Gastroesophageal sphincter (tissue), 4 donors: Measurements from ENCODE around the gene UGT1A4. TPM values are rescaled to one million over a fixed set of nuclear protein-coding genes. Genes with fewer than 3 reads are reported as not detected.

Experiments
- ATAC-seq: fragments of 150-250 bp; one replicate; pipeline ENCODE4 v1.9.1; 2016; ENCODE audit warnings: mild to moderate bottlenecking, moderate library complexity
- H3K27ac ChIP-seq, 4 donors: fragments of 200-600 bp; sonication (generic) in 3 of 4; 1 replicate in 3 of 4; 2 replicates in 1 of 4; pipeline ENCODE4 v1.5.1; 2016 to 2019
- H3K27me3 ChIP-seq: fragments of 200-600 bp; sonication (generic); one replicate; pipeline ENCODE4 v1.5.1; 2019
- H3K36me3 ChIP-seq, 2 donors: fragments of 200-600 bp; sonication (generic); one replicate each; pipeline ENCODE4 v1.5.1; 2019; ENCODE audit warnings: control low read depth in 1 of 2
- H3K4me1 ChIP-seq, 3 donors: fragments of 200-600 bp; sonication (generic); 1 replicate in 2 of 3; 2 replicates in 1 of 3; pipeline ENCODE4 v1.5.1; 2016 to 2019; ENCODE audit warnings: control low read depth in 2 of 3
- H3K4me3 ChIP-seq, 2 donors: fragments of 200-600 bp; sonication (generic); one replicate each; pipeline ENCODE4 v1.5.1; 2019; ENCODE audit warnings: mild to moderate bottlenecking in 1 of 2, moderate library complexity in 1 of 2
- H3K9me3 ChIP-seq, 3 donors: fragments of 200-600 bp; sonication (generic); one replicate each; pipeline ENCODE4 v1.5.1; 2017 to 2019; ENCODE audit warnings: control low read depth in 2 of 3
- CTCF ChIP-seq, 4 experiments: fragments of 200-600 bp in 2 of 4; fragments of 450-650 bp in 2 of 4; sonication (generic) in 1 of 4; IDR thresholded peaks; one replicate each; pipeline ENCODE4 v1.5.1; 2017 to 2019; ENCODE audit warnings: antibody characterized with exemption in 4 of 4, mild to moderate bottlenecking in 2 of 4, moderate library complexity in 2 of 4
- EP300 ChIP-seq: sonication (generic); formaldehyde crosslinking; IDR thresholded peaks from one replicate; pipeline ENCODE4 v1.6.1; 2017; ENCODE audit warnings: antibody characterized with exemption, mild to moderate bottlenecking
- POLR2A ChIP-seq, 2 donors: fragments of 450-650 bp; IDR thresholded peaks; one replicate each; pipeline ENCODE4 v1.6.1; 2017; ENCODE audit warnings: antibody characterized with exemption in 2 of 2, mild to moderate bottlenecking in 2 of 2, moderate library complexity in 1 of 2
- POLR2AphosphoS5 ChIP-seq: sonication (generic); formaldehyde crosslinking; IDR thresholded peaks from one replicate; pipeline ENCODE4 v1.6.1; 2017; ENCODE audit warnings: antibody characterized with exemption
- WGBS, 2 donors: methylation state at CpG; one replicate each; pipeline ENCODE4 v1.1.5; 2018; ENCODE audit warnings: low coverage in 1 of 2; 5-methylcytosine and 5-hydroxymethylcytosine counted together
- total RNA-seq, 4 donors: library from RNA; depleted of rRNA; stranded (reverse); fragments of >200 nt; gene quantifications; one replicate each; pipeline ENCODE4 v1.1.0, GENCODE V29; 2016

Gene UGT1A4
- total RNA-seq, 4 donors from 2014 or later = 0.13 TPM; not detected in 3

- H3K27ac ChIP-seq = no peak overlapping the region
- H3K4me1 ChIP-seq = no peaks in the 10 kb centered on the region
- WGBS, 2 donors = 35% methylated on average over 2 of the region's 4 CpGs; no CpG with 5 or more reads in 1 of the 2 donors
- no peak for ATAC-seq
- no peak overlapping the region for H3K4me3 ChIP-seq
- H3K27me3 ChIP-seq = peaks cover 22% of the 10 kb centered on the region
- no peaks in the 10 kb centered on the region for H3K9me3 ChIP-seq
- no peaks in the 10 kb centered on the region for H3K36me3 ChIP-seq
- no peak for TF ChIP-seq POLR2A (IDR thresholded peaks at IDR 0.05)
- TF ChIP-seq CTCF (IDR thresholded peaks at IDR 0.05) = no peak
- no peak for TF ChIP-seq POLR2AphosphoS5
Observed at GRCh38 chr2:233766416-233766815, 47.9 kb downstream of the UGT1A4 start.

- H3K9me3 ChIP-seq = no peaks in the 10 kb centered on the region
- no peak overlapping the region for H3K27ac ChIP-seq
- TF ChIP-seq POLR2A (IDR thresholded peaks at IDR 0.05) (no peak), EP300 (no peak), CTCF (IDR thresholded peaks at IDR 0.05) (no peak), POLR2AphosphoS5 (no peak)
- peaks cover 22% of the 10 kb centered on the region for H3K27me3 ChIP-seq
- no peak overlapping the region for H3K4me3 ChIP-seq
- 60 to 84% methylated on average over 2 to 3 of the region's 4 CpGs for WGBS, 2 donors
- no peaks in the 10 kb centered on the region for H3K36me3 ChIP-seq
- H3K4me1 ChIP-seq = no peaks in the 10 kb centered on the region
- no peak for ATAC-seq
Observed at GRCh38 chr2:233768076-233768475, 49.5 kb downstream of the UGT1A4 start.

GRCh38 chr2:233769260-233769659, 50.7 kb downstream of the UGT1A4 start:
- Histone ChIP-seq H3K27me3 (peaks cover 20% of the 10 kb centered on the region), H3K9me3 (no peaks in the 10 kb centered on the region), H3K4me3 (no peak overlapping the region), H3K36me3 (no peaks in the 10 kb centered on the region), H3K4me1 (no peaks in the 10 kb centered on the region), H3K27ac (no peak overlapping the region)
- TF ChIP-seq CTCF (IDR thresholded peaks at IDR 0.05) (no peak), EP300 (no peak), POLR2AphosphoS5 (no peak), POLR2A (IDR thresholded peaks at IDR 0.05) (no peak)
- WGBS, 2 donors = 87 to 91% methylated on average over 9 of the region's 9 CpGs
- ATAC-seq = no peak

DNA sequence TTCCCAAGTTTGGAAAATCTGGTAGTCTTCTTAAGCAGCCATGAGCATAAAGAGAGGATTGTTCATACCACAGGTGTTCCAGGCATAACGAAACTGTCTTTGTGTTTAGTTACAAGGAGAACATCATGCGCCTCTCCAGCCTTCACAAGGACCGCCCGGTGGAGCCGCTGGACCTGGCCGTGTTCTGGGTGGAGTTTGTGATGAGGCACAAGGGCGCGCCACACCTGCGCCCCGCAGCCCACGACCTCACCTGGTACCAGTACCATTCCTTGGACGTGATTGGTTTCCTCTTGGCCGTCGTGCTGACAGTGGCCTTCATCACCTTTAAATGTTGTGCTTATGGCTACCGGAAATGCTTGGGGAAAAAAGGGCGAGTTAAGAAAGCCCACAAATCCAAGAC, 53.6 kb downstream of the UGT1A4 start:
- TF ChIP-seq EP300 = no peak
- Histone ChIP-seq H3K27ac (no peak overlapping the region), H3K4me3 (no peak overlapping the region), H3K4me1 (no peaks in the 10 kb centered on the region), H3K9me3 (peaks cover 0 to 15% (median 0%) of the 10 kb centered on the region in 3 donors), H3K27me3 (peaks cover 13% of the 10 kb centered on the region), H3K36me3 (no peaks in the 10 kb centered on the region)
- 50 to 69% methylated on average over 1 to 2 of the region's 16 CpGs for WGBS, 2 donors
- no peak for ATAC-seq

- H3K4me3 ChIP-seq = no peak overlapping the region
- no peaks in the 10 kb centered on the region for H3K4me1 ChIP-seq
- H3K36me3 ChIP-seq = no peaks in the 10 kb centered on the region
- H3K27ac ChIP-seq = no peak overlapping the region
- TF ChIP-seq EP300 = no peak
- no peak for TF ChIP-seq CTCF (IDR thresholded peaks at IDR 0.05)
- no peak for TF ChIP-seq POLR2AphosphoS5
- no peak for TF ChIP-seq POLR2A (IDR thresholded peaks at IDR 0.05)
- H3K27me3 ChIP-seq = peaks cover 17% of the 10 kb centered on the region
- peaks cover 0 to 19% (median 0%) of the 10 kb centered on the region in 3 donors for H3K9me3 ChIP-seq
- ATAC-seq = no peak
- 65 to 66% methylated on average over 5 of the region's 5 CpGs for WGBS, 2 donors
Observed at GRCh38 chr2:233772583-233772982, 54.0 kb downstream of the UGT1A4 start.
